GM12874 (cell line): ENCODE data around the gene MATN4.

Source experiments
- TF ChIP-seq, protein P1 (sequence below): IDR thresholded peaks from 2 replicates; pipeline ENCODE4 v1.5.1; 2011; ENCODE audit warnings: low read depth, mild to moderate bottlenecking, control low read depth, low read length, moderate library complexity; ENCODE audit not compliant: insufficient read depth

Gene MATN4

DNA sequence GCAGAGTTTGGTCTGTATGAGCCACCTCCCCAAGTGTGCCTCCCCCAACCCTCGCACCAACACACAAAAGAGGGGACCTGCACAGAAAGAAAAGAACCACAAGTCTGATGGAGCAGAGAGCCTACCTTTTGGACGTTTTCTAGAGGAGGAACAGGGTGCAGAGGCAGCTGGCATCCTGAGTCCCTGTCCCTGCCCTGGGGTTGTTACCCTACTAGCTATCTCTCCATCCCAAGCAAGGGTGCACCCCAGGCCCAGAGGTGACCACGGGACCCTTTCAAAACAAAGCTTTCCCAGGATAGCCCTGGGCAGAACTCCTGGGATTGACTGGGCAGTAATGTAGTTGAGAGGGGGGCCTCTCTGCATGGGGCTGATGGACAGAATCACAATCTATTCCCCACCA is 9.7 kb upstream of the MATN4 start:
- TF ChIP-seq, protein P1, sequence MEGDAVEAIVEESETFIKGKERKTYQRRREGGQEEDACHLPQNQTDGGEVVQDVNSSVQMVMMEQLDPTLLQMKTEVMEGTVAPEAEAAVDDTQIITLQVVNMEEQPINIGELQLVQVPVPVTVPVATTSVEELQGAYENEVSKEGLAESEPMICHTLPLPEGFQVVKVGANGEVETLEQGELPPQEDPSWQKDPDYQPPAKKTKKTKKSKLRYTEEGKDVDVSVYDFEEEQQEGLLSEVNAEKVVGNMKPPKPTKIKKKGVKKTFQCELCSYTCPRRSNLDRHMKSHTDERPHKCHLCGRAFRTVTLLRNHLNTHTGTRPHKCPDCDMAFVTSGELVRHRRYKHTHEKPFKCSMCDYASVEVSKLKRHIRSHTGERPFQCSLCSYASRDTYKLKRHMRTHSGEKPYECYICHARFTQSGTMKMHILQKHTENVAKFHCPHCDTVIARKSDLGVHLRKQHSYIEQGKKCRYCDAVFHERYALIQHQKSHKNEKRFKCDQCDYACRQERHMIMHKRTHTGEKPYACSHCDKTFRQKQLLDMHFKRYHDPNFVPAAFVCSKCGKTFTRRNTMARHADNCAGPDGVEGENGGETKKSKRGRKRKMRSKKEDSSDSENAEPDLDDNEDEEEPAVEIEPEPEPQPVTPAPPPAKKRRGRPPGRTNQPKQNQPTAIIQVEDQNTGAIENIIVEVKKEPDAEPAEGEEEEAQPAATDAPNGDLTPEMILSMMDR, result no peak

DNA sequence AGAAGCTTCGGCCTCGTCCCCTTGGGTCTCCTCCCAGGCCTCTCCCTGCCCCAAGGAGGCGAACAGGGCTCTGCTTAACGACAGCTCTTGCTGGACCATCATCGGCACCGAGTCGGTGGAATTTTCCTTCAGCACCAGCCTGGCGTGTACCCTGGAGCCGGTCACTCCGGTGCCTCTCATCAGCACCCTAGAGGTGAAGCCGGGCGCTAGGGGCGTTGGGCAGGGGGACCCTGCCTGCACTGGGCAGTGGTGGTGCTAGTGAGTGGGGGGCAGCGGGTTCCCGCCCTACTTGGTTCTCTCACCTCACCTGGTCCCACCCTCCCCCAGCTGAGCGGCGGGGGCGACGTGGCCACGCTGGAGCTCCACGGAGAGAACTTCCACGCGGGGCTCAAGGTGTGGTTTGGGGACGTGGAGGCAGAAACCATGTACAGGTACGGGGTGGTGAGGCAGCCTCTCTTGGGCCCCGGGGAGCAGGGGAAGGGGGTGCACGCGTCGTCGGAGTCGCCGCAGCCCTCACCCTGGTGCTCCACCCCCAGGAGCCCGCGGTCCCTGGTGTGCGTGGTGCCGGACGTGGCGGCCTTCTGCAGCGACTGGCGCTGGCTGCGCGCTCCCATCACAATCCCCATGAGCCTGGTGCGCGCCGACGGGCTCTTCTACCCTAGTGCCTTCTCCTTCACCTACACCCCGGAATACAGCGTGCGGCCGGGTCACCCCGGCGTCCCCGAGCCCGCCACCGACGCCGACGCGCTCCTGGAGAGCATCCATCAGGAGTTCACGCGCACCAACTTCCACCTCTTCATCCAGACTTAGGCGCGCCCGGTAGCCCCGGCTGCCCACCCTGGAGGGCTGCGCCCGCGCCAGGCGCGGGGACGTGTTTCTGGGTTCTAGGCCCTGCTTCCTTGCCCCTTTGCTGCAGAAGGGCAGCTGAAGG is 8.3 kb upstream of the MATN4 start:
- TF ChIP-seq, protein P1, result no peak

DNA sequence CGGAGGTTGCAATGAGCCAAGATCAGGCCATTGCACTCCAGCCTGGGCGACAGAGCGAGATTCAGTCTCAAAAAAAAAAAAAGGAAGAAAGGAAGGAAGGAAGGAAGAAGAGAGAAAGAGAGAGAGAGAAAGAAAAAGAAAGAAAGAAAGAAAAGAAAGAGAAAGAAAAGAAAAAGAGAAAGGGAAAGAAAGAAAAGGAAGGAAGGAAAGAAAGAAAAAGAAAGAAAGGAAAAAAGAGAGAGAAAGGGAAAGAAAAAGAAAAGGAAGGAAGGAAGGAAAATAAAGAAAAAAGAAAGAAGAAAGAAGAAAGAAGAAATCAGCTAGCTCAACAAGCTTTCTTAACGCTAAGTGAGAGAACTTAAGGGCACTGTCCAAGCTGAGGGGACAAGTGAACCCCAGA is 7.6 kb upstream of the MATN4 start:
- TF ChIP-seq, protein P1, result no peak

DNA sequence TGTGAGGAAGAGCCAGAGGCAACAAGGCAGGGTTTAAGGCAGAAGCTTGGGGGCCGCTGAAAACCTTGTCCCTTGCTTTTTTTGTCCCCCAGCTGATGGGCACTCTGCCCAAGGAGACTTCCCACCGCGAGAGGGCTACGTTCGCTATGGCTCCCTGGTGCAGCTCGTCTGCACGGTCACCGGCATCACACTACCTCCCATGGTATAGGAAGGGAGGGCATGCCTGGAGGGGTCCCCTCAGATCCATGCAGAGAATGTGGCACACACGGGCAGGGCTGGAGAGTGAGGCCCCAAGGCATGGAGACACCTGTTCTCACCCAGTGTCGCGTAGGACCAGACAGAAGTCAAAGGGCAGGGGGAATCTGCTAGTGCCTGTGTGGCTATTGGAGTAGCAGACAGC is 5.8 kb upstream of the MATN4 start:
- TF ChIP-seq, protein P1, result no peak

DNA sequence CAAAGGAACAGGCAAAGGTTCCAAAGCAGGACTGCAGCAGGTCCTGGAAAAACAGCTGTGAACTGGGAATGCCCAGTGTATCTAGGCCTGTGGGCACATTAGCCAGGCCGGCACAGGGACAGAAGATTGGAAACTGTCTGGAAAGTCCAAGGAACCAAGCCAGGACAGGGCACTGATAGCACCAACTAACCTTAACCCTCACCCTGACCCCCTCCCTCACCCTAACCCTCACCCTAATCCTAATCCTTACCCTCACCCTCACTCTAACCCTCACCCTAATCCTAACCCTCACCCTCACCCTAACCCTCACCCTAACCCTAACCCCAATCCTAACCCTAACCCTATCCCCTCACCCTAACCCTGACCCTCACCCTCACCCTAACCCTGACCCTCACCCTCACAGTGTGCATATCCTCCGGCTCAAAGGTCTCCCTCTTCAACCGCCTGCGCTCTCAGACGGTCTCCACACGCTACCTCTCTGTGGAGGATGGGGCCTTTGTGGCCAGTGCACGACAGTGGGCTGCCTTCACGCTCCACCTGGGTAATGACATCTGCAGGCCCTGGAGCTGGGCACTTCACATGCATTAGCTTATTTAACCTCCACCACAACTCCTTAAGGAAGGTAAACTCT is 5.1 kb upstream of the MATN4 start:
- TF ChIP-seq, protein P1, result no peak

DNA sequence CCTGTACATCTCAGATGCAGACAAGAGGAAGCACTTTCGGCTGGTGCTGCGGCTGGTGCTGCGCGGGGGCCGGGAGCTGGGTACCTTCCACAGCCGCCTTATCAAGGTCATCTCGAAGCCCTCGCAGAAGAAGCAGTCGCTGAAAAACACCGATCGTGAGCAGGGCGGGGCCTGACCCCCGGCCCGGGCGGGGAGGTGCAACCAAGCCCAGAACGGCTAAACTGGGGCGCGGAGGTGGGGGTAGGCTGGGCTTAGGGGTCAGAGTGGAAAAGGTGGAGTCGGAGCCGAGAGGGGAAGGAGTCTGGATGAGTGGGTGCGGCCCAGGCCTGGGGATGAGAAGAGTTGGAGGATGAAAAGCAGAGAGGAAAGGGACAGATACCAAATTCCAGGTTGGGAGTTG is 4.1 kb upstream of the MATN4 start:
- TF ChIP-seq, protein P1, result no peak

DNA sequence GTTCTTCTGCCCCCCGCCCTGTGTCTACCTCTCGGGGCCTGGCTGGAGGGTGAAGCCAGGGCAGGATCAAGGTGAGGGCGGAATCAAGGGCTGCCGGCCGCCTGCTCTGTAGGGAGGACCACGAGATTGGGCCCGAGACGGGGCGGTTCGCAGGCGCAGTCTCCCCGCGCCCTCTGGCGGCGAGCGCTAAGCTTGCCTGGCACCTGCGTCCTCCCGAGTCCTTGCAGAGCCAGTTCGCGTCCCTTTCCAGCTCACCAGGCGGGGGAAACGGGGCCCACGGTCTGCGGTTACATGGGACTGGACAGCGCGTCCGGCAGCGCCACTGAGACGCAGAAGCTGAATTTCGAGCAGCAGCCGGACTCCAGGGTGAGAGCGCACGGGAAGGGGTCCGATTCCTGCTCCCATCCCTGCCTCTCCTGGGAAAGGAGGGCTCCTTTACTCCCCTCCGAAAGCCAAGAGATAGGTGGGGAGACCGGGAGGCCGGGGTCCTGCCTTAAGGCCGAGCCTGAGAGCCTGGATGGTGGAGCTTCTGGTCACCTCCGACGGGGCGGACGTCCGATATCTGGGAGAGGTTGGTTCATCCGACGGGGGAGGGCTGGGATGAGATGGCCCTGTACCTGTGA is 3.6 kb upstream of the MATN4 start:
- TF ChIP-seq, protein P1, result peak; percentile 96
